Measurements from ENCODE around the gene NOC4L. TPM values are rescaled to one million over a fixed set of nuclear protein-coding genes. Genes with fewer than 3 reads are reported as not detected.

The NOC4L gene
- polyA plus RNA-seq, 1 of the 3 experiments (the other 2 are of a cell fraction) = 12.9 TPM

GRCh38 chr12:132200800-132201199 is 56.5 kb downstream of the NOC4L start:
- no peaks in the 10 kb centered on the region for H3K9me3 ChIP-seq
- TF ChIP-seq USF1 (IDR thresholded peaks at IDR 0.05; ENCODE audit: borderline replicate concordance, low read depth) = no peak
- TF ChIP-seq ZBTB33 (IDR thresholded peaks at IDR 0.05; ENCODE audit: borderline replicate concordance, low read depth) = no peak
- TF ChIP-seq GABPA (IDR thresholded peaks at IDR 0.05; ENCODE audit: low read depth) = no peak
- TF ChIP-seq MAX (IDR thresholded peaks at IDR 0.05; ENCODE audit: low read depth) = no peak
- TF ChIP-seq MEF2A (IDR thresholded peaks at IDR 0.05; ENCODE audit: borderline replicate concordance, low read depth) = no peak
- no peak for TF ChIP-seq REST (IDR thresholded peaks at IDR 0.05; ENCODE audit: low read depth, low read length)
- TF ChIP-seq TAF1 (IDR thresholded peaks at IDR 0.05; ENCODE audit: borderline replicate concordance, low read depth, low read length) = no peak
- no peak for TF ChIP-seq RXRA (IDR thresholded peaks at IDR 0.05; ENCODE audit: borderline replicate concordance, low read depth)
- no peak for DNase-seq
- H2AFZ ChIP-seq (ENCODE audit: low read depth) = no peak overlapping the region
- 58% methylated on average over 6 of the region's 19 CpGs for WGBS (ENCODE audit: low lambda C conversion rate)
- H3K79me2 ChIP-seq (ENCODE audit: insufficient read depth) = no peaks in the 10 kb centered on the region
- H3K4me2 ChIP-seq = no peak overlapping the region
- no peaks in the 10 kb centered on the region for H3K36me3 ChIP-seq (replicated peaks in 1 of 2; ENCODE audit: control insufficient read depth in 1 of 2, insufficient read depth in 2 of 2, low read length in 1 of 2)
- no peak overlapping the region for H3K9ac ChIP-seq
- no peak overlapping the region for H3K27ac ChIP-seq (ENCODE audit: low read depth in 2 of 2, low read length in 1 of 2)
- H3K4me3 ChIP-seq (ENCODE audit: low read depth in 2 of 2, low read length in 1 of 2) = no peak overlapping the region
- ChIA-PET CTCF (no interaction called here), POLR2A (no interaction called here)
- no peaks in the 10 kb centered on the region; a peak in 1 of 4 replicates for H3K4me1 ChIP-seq (ENCODE audit: control insufficient read depth in 1 of 2, insufficient read depth in 2 of 2, low read depth in 1 of 2, low read length in 1 of 2)
- H3K9me2 ChIP-seq = no peaks in the 10 kb centered on the region
- no peaks in the 10 kb centered on the region for H3F3A ChIP-seq (replicated peaks; ENCODE audit: insufficient read depth)
- H3K27me3 ChIP-seq (ENCODE audit: insufficient read depth) = peaks cover 98% of the 10 kb centered on the region
- no peaks in the 10 kb centered on the region for H4K20me1 ChIP-seq (ENCODE audit: insufficient read depth)

- DNase-seq = no peak
- H4K20me1 ChIP-seq (ENCODE audit: insufficient read depth) = no peaks in the 10 kb centered on the region
- H3F3A ChIP-seq (replicated peaks; ENCODE audit: insufficient read depth) = no peaks in the 10 kb centered on the region
- H3K4me3 ChIP-seq (ENCODE audit: low read depth in 2 of 2, low read length in 1 of 2) = no peak overlapping the region
- POLR2A ChIA-PET = no interaction called here
- peaks cover 98% of the 10 kb centered on the region for H3K27me3 ChIP-seq (ENCODE audit: insufficient read depth)
- no peaks in the 10 kb centered on the region for H3K4me1 ChIP-seq (ENCODE audit: control insufficient read depth in 1 of 2, insufficient read depth in 2 of 2, low read depth in 1 of 2, low read length in 1 of 2)
- H3K4me2 ChIP-seq = no peak overlapping the region
- no peak overlapping the region for H3K27ac ChIP-seq (ENCODE audit: low read depth in 2 of 2, low read length in 1 of 2)
- WGBS (ENCODE audit: low lambda C conversion rate) = 20% methylated on average over 12 of the region's 23 CpGs
- no peaks in the 10 kb centered on the region for H3K9me2 ChIP-seq
- H3K9me3 ChIP-seq = no peaks in the 10 kb centered on the region
- no peak overlapping the region for H3K9ac ChIP-seq
- no peak overlapping the region for H2AFZ ChIP-seq (ENCODE audit: low read depth)
- H3K36me3 ChIP-seq (replicated peaks in 1 of 2; ENCODE audit: control insufficient read depth in 1 of 2, insufficient read depth in 2 of 2, low read length in 1 of 2) = no peaks in the 10 kb centered on the region
- CTCF ChIA-PET = no interaction called here
- H3K79me2 ChIP-seq (ENCODE audit: insufficient read depth) = no peaks in the 10 kb centered on the region
- TF ChIP-seq RXRA (IDR thresholded peaks at IDR 0.05; ENCODE audit: borderline replicate concordance, low read depth) = no peak
- TF ChIP-seq REST (IDR thresholded peaks at IDR 0.05; ENCODE audit: low read depth, low read length) = no peak
- no peak for TF ChIP-seq EZH2phosphoT487 (IDR thresholded peaks at IDR 0.05; ENCODE audit: borderline replicate concordance, low read depth)
- TF ChIP-seq TEAD4 (IDR thresholded peaks at IDR 0.05; ENCODE audit: borderline replicate concordance, insufficient read depth) = no peak
- TF ChIP-seq USF1 (IDR thresholded peaks at IDR 0.05; ENCODE audit: borderline replicate concordance, low read depth) = no peak
- no peak for TF ChIP-seq SMC3 (IDR thresholded peaks at IDR 0.05; ENCODE audit: low read depth, low read length)
- TF ChIP-seq RAD21 (IDR thresholded peaks at IDR 0.05; ENCODE audit: low read length) = no peak
- TF ChIP-seq POLR2AphosphoS5 (IDR thresholded peaks at IDR 0.05; ENCODE audit: low read depth, low read length) = no peak
- no peak for TF ChIP-seq JUND (IDR thresholded peaks at IDR 0.05)
Measured at GRCh38 chr12:132201391-132202120, 57.3 kb downstream of the NOC4L start.

Data from SK-N-SH (cell line).